GOT3 (cell line): ENCODE data around the gene NTF4.
"Not testable (repeated sequence)": the region's sequence is repeated elsewhere in the genome, so short reads cannot be mapped to it uniquely, and the experiment has no call there.

Source experiments
- DNase-seq: peaks from one replicate; lab custom pipeline; 2025; ENCODE audit warnings: mixed read lengths; lab: John Stamatoyannopoulos, UW

The NTF4 gene

DNA sequence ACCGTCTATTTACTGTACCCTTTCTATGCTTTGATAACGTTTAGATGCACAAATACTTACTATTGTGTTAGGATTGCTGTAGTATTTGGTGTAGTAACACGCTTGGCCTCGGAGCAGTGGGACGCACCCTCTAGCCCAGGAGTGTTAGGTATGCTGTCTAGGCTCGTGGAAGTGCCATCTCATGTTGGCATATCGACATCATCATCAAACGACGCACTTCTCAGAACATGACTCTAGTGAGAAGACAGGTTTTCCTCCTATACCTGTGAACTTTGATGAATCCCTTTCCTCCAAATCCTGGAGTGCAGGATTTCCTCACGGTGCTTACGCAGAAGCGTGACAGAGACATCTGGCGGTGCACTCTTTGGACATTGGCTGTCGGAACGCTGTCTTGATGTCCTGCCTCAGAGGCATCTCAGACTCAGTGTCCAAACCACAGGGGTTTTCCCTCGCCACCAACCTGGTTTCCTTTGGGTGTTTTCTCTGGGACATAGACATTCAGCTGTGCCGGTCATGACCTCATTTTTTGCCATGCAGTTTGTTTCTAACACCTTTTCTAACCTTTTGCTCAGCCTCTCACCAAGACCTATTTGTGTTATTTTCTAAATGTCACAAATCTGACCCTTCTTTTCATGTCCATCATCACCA is 26.9 kb upstream of the NTF4 start:
- no peak for DNase-seq

DNA sequence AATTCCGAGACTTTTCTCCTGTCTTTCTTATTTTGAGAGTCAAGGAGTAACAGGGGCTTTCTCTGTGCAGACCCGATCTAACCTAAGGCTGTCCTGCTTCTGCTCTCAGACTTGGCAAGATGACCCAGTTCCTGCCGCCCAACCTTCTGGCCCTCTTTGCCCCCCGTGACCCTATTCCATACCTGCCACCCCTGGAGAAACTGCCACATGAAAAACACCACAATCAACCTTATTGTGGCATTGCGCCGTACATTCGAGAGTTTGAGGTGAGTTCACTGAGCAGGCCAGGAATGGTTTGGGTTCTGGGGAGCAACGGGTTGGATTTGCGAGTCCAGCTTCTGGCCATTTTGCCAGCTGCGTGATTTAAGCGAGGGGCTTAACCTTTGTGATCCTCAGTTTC is 21.7 kb upstream of the NTF4 start:
- DNase-seq: no peak

- no peak for DNase-seq
Observed at GRCh38 chr19:49085868-49086232, 21.2 kb upstream of the NTF4 start.

DNA sequence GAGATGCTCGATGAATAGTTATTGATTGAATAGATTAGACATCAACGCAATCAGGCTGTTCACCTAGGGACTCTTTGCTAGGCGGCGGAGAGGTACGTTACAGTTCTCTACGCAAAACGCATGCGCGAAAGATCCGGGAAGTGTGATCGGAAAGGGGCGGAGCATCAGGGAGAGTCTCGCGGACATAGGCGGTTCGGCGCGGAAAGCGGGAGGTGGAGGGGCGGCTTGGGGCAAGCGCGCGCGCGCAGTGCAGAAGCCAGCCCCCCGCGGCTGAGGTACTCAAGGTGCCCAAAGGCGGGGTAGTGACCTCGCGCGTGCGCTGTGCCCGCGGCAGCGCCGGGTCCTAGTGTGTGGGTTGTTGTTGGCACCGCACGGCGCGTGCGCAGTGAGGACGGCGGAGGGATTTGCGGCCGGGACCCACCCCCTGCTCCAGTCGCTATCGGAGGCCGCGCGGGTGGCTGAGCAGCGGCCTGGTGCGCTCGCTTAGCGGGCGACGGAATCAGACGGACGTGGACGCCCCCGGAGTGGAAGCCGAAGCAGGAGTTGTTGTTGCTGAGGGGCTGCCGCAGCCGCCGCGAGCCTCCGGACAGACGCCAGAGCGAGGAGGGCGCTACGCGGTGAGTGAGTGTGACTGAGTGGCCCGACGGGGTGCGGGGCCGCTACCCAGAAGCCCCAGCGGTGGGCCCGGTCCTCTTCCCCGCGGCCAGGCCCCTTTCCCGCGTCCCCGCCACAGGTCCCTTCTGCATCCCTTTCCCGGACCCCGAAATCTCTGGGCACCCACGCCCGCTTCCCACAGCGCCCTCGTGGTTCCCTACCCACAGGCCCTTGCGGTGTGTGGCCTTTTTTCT is 20.6 kb upstream of the NTF4 start, which contains the start of gene SNRNP70:
Gene SNRNP70 (plus strand): TSS at position 432 of the 848 bp plus-strand sequence. CDS start 964 bp downstream, outside the sequence.
- DNase-seq: peak; percentile 98

- no peak for DNase-seq
Observed at GRCh38 chr19:49084206-49085019, 19.8 kb upstream of the NTF4 start.

DNA sequence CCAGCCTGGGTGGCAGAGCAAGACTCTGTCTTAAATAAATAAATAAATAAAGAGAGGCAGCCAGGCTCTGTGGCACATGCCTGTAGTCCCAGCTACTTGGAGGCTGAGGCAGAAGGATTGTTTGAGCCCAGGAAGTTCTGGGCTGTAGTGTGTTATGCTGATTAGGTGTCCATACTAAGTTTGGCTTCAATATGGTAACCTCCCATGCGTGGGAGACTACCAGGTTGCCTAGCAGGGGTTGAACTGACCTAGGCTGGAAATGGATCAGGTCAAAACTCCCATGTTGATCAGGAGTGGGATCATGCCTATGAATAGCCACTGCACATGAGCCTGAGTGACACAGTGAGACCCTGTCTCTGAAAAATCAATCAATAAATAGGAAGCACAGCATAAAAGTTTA is 16.7 kb upstream of the NTF4 start:
- no peak for DNase-seq

GRCh38 chr19:49080392-49080791 is 15.8 kb upstream of the NTF4 start:
- DNase-seq: no peak

DNA sequence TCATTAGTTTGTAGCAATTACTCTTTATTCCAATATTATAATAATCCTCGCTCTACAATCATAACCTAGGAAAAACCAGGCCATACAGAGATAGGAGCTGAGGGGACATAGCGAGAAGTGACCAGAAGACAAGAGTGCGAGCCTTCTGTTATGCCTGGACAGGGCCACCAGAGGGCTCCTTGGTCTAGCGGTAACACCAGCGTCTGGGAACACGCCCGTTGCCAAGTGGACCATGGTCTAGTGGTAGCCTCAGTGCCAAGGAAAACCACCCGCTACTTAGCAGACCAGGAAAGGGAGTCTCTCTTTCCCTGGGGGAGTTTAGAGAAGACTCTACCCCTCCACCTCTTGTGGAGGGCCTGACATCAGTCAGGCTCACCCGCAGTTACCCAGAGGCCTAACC is 10.3 kb upstream of the NTF4 start:
- not testable (repeated sequence) for DNase-seq

DNA sequence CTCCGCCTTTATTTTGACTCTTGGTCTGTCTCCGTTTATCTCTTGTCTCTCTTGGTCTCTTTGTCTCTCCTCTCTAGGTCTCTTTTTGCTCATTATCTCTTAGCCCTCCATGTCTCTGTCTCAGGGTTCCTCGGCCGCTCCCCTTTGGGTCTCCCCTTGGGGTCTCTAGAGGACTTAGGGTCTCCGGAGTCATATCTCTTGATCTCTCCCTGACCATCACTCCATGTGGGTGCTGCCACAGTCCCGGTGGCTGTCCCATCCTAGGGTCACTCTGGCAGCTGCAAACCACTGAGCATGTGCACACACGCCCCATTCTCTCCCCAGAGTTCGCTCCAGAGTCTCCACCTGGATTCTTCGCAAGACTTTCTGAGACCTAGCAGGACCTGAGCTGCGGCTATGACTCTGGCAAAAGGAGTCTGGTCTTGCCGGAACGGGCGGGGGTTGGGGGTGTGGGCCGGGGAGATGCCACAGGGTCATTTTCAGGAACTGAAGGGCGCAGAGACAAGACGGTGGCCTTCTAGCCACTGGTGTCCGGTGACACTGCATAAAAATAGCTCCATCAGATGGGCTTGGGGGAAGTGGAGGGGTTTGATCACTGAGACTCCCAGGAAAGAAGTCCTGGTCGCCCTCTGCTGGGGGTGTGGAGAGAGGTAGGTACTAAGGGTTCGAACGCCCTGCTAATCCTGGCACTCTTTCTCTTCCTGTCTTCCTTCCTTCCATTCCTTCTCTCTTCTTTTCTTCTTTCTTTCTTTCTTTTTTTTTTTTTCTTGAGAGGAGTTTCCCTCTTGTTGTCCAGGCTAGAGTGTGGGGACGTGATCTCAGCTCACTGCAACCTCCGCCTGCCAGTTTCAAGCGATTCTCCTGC is 9.1 kb upstream of the NTF4 start:
- no peak for DNase-seq

DNA sequence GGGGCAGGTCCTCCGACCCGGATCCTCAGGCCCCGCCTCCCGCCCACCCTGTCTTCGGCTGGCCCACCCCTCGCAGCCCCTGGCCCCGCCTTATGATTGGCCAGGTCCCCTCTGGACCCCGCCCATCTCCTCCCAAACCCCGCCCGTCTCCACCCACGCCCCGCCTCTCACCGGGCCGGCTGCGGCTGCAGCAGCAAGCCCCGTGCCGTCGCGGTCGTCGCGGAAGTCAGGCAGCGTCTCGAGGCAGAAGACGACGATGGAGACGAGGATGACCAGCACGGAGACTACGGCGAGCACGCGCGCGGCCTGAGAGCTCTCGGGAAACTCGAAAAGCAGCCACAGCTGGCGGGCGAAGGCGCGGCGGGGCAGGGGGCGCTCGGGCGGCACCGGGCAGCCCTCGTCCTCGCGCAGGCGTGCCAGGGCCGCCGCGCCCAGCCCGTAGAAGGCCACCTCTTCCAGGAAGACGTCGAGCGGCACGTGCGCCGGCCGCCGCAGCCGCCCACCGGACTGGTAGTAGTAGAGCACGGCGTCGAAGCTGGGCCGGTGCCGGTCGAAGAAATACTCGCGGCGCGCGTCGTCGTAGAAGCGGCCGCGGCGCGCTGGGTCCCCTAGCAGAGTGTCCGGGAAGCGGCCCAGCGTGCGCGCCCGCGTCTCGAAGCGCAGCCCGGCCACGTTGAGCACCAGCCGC is 7.4 kb upstream of the NTF4 start:
- DNase-seq: no peak

DNA sequence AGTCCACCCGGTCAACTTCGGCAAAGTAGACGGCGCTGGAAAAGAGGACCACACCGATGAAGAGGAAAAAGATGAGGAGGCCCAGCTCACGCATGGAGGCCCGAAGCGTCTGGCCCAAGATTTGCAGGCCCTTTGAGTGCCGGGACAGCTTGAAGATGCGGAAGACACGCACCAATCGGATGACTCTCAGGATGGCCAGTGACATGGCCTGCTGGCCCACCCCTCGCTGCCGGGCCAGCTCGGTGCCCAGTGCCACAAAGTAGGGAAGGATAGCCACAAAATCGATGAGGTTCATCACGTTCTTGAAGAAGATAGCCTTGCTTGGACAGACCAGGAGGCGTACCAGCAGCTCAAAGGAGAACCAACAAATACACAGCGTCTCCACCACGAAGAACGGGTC is 5.8 kb upstream of the NTF4 start:
- no peak for DNase-seq

- no peak for DNase-seq
Observed at GRCh38 chr19:49069026-49069425, 4.4 kb upstream of the NTF4 start.

DNA sequence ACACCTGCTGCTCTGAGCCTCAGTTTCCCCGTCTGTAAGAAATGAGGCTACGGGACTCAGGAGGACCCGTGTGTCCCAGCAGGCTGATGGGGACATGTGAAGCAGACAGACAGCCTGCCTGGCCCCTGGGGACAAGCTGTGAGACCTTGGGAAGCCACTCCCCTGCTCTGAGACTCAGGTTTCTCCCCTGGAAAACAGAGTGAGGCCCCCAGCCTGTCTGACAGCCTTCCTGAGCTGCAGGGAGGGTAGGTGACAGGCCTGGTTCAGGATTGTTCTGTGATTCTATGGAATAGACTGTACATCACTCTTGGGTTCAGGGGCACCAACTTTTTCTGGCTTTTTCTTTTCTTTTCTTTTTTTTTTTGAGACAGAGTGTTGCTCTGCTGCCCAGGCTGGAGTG is 2.9 kb upstream of the NTF4 start:
- DNase-seq: no peak

GRCh38 chr19:49065905-49066512 is 1.4 kb upstream of the NTF4 start:
- DNase-seq: no peak

DNA sequence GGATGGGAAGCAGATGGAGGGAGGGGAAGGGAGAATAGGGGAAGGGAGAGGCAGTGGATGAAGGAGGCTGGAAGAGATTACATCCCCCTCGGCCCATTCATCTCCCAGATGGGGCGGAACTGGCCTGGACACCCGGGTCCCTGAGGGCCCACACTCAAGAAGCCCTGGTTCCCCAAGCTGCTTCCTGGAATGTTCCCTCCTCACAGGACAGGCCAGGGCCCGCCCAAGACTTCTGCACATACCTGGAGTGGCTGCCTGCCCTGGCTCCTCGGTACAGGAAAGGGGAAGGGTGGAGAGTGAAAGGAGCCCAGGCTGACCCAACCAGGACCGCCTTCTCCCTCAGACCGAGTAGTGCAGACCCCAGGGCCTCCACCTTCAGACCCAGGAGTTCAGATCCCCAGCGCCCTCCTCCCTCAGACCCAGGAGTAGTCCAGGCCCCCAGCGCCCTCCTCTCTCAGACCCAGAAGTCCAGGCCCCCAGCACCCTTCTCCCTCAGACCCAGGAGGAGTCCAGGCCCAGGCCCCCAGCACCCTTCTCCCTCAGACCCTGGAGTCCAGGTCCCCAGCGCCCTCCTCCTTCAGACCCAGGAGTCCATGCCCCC is 489 bp downstream of the NTF4 start:
- DNase-seq: no peak

- no peak for DNase-seq
Observed at GRCh38 chr19:49061445-49061844, 3.2 kb downstream of the NTF4 start.

- DNase-seq: no peak
Observed at GRCh38 chr19:49061000-49061399, 3.6 kb downstream of the NTF4 start.

DNA sequence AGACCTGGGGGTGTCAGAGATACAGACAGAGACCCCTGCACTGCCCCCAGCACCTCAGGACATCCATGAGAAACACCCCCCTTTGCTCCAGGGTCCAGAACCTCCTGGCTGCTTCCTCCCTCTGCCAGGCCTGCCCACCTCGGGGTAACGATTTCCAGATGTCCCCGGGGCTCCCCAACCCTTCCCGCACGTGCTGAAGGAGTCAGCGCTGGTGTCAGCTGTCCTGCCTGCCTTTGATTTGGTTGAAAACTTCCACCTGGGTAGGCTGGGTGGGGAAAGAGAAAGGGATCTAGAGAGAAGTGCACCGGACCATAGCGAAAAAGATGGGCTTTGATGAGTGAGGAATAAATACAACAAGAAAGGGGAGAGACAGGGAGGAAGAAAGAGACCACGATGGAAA is 5.6 kb downstream of the NTF4 start:
- DNase-seq: no peak

- no peak for DNase-seq
Observed at GRCh38 chr19:49058562-49058961, 6.1 kb downstream of the NTF4 start.

- DNase-seq: no peak
Observed at GRCh38 chr19:49057636-49058234, 6.9 kb downstream of the NTF4 start, which contains the start of gene CGB7. Gene CGB7 (minus strand): TSS chr19:49057749. CDS start chr19:49055375, 2,374 bp downstream.
